Uterus (tissue), 4 donors: ENCODE results near the gene QSOX1. TPM values are rescaled to one million over a fixed set of nuclear protein-coding genes. Genes with fewer than 3 reads are reported as not detected.

Source experiments
- DNase-seq, 2 donors: peaks; one replicate each; pipeline ENCODE4 v3.0.0-alpha.2; 2019 to 2020
- H3K27ac ChIP-seq, 2 donors: fragments of 200-600 bp; sonication (generic); 1 replicate in 1 of 2; 2 replicates in 1 of 2; pipeline ENCODE4 v1.5.1; 2016 to 2018
- H3K27me3 ChIP-seq, 2 donors: fragments of 200-600 bp; sonication (generic); one replicate each; pipeline ENCODE4 v1.5.1; 2018 to 2019; ENCODE audit warnings: control low read depth in 1 of 2
- H3K36me3 ChIP-seq, 2 donors: fragments of 200-600 bp; sonication (generic); one replicate each; pipeline ENCODE4 v1.5.1; 2019; ENCODE audit warnings: control low read depth in 1 of 2
- H3K4me1 ChIP-seq, 2 donors: fragments of 200-600 bp; sonication (generic); one replicate each; pipeline ENCODE4 v1.5.1; 2018 to 2019; ENCODE audit warnings: control low read depth in 1 of 2
- H3K4me3 ChIP-seq, 2 donors: fragments of 200-600 bp; sonication (generic); 1 replicate in 1 of 2; 2 replicates in 1 of 2; pipeline ENCODE4 v1.5.1; 2018 to 2019; ENCODE audit warnings: mild to moderate bottlenecking in 1 of 2
- H3K9me3 ChIP-seq, 2 donors: fragments of 200-600 bp; sonication (generic); one replicate each; pipeline ENCODE4 v1.5.1; 2019; ENCODE audit warnings: control low read depth in 1 of 2
- CTCF ChIP-seq, 4 experiments: fragments of 200-600 bp in 2 of 4; fragments of 450-650 bp in 2 of 4; sonication (generic) in 2 of 4; IDR thresholded peaks; one replicate each; pipeline ENCODE4 v1.5.1; 2016 to 2019; ENCODE audit warnings: antibody characterized with exemption in 4 of 4, mild to moderate bottlenecking in 2 of 4, moderate library complexity in 1 of 4
- POLR2A ChIP-seq, 2 donors: fragments of 450-650 bp; IDR thresholded peaks; one replicate each; pipeline ENCODE4 v1.6.1; 2016; ENCODE audit warnings: antibody characterized with exemption in 2 of 2, mild to moderate bottlenecking in 1 of 2, moderate library complexity in 1 of 2
- intact Hi-C: fragments of 100-400 bp; cut with DNase I; formaldehyde crosslinking; loops from one replicate; pipeline ENCODE4 v1.15.1; 2023; ENCODE audit warnings: low total_unique reads
- total RNA-seq, 4 donors: library from RNA; depleted of rRNA in 3 of 4; stranded (reverse); fragments of >200 nt in 3 of 4; gene quantifications; one replicate each; pipeline versions ENCODE4 v1.1.0 to v1.2.4, GENCODE V29; 2014 to 2023
- donor health status: DM: yes; HTN: yes; CAD: no.

Gene QSOX1
- total RNA-seq, 4 donors from 2014 or later = 18.2 to 96.8 (median 57.7) TPM

DNA sequence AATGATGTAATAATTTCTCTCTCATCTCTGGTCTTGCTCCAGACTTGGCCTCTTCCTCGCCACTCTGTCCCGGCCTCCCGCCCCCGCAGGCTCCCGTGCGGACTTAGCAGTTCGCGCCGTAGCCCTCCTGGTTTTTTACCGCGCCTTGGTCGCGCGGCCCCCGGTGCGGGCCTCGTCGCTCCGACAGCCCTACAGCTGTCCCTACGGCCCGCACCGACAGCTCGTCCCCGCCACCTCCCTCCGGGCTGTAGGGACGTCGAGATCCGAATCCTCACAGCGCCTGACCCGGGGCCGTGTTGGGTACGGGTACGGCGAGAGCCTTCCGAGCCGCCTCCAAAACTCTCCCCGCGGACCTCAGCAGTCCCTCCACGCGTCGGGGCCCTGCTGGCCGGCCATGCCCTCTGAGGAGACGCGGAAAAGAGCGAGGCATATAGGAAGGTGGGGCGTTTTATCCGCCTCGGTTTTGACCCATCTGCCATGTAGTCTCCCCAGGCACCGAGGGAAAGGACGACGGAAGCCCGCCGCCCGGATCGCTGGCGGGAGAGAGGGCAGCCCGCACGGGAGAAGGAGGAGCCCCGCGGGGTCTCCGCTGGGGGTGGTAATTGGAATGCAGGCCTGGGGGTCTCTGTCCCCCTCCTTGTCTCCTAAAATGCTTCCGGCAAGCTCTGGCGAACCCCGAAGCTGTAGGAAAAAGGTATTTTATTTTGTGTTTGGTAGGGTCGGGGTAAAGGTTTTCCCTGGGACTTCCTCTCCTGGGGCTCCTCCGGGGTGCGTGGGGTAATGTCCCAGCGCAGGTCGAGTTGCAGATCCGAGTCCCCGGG is 78.7 kb downstream of the QSOX1 start:
- no peak for DNase-seq
- Histone ChIP-seq H3K4me1 (peaks cover 0 to 31% of the 10 kb centered on the region in 2 donors), H3K9me3 (no peaks in the 10 kb centered on the region), H3K27ac (no peak overlapping the region), H3K4me3 (no peak overlapping the region), H3K27me3 (peaks cover 65 to 83% of the 10 kb centered on the region in 2 donors), H3K36me3 (no peaks in the 10 kb centered on the region)
- no peak for TF ChIP-seq CTCF (IDR thresholded peaks at IDR 0.05)
- TF ChIP-seq POLR2A (IDR thresholded peaks at IDR 0.05) = no peak
- intact Hi-C loops = no loop called here

- no peak for DNase-seq
- intact Hi-C loops = no loop called here
Observed at GRCh38 chr1:180234369-180235076, 79.9 kb downstream of the QSOX1 start.

DNA sequence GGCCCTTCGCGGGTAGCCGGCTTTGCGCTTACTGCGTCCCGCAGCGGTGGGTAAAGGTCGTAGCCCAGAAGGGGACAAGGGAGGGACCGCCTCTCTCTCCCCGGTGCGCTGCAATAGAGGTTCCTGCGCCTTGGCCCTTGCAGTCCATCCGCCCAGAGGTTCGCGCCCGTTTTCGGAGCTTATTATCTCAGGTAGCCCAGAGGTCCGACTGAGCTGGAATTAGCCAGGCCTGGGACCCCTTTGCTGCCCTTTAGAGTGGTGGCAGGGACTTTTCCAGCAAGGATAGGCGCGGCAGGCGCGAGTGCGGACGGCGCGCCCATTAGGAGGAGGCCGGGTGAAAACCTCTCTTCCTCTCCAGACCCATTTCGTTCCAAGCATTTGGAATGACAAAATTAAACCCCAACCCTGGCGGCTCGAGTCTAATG is 80.4 kb downstream of the QSOX1 start:
- Histone ChIP-seq H3K4me1 (peaks cover 0 to 24% of the 10 kb centered on the region in 2 donors), H3K36me3 (no peaks in the 10 kb centered on the region), H3K9me3 (no peaks in the 10 kb centered on the region), H3K4me3 (no peak overlapping the region), H3K27me3 (peaks cover 56 to 88% of the 10 kb centered on the region in 2 donors), H3K27ac (no peak overlapping the region)
- TF ChIP-seq CTCF (IDR thresholded peaks at IDR 0.05) (no peak), POLR2A (IDR thresholded peaks at IDR 0.05) (no peak)
- intact Hi-C loops = no loop called here
- DNase-seq = no peak

More at GRCh38 chr1:180234369-180235076, 79.9 kb downstream of the QSOX1 start:
- no peaks in the 10 kb centered on the region for H3K36me3 ChIP-seq
- H3K4me3 ChIP-seq = no peak overlapping the region
- H3K4me1 ChIP-seq = peaks cover 0 to 24% of the 10 kb centered on the region in 2 donors
- no peak overlapping the region for H3K27ac ChIP-seq
- H3K9me3 ChIP-seq = no peaks in the 10 kb centered on the region
- H3K27me3 ChIP-seq = peaks cover 58 to 87% of the 10 kb centered on the region in 2 donors
- TF ChIP-seq POLR2A (IDR thresholded peaks at IDR 0.05) (no peak), CTCF (IDR thresholded peaks at IDR 0.05) (no peak)

DNA sequence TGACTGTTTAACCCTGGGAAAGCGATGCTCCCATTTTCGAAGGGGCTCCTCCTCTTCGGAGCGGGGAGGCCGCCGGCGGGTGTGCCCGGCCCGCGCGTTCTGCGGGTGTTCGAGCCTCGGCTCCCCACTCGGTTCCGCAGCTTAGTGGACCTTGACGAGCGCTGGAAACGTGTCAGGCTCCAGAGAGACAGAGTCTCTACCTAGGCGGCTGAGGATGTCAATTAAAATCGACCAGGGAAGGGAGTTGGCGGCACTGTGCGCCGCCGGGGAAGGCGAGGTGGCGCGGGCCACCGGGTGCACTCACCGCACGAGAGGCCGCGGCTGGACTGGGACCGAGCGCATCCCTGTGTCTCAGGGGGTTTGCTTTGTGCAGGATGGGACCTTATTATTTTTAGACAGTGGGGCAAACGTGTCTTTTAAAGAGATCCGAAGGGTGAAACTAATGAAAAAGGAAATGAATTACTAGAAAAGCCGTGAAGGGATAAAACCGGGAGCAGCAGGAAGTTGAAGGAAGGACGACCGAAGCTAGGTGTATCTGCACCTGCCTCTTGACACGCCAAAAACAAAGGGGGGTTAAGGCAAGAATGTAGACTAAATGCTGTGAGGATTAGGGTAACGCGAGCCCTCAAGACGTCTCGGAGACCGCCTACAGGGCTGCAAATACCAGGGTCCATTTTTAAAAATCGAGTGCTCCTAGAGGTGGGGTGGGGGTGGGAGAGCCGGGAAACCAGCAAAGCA is 81.0 kb downstream of the QSOX1 start:
- H3K36me3 ChIP-seq = no peaks in the 10 kb centered on the region
- H3K4me3 ChIP-seq = no peak overlapping the region
- peaks cover 52 to 84% of the 10 kb centered on the region in 2 donors for H3K27me3 ChIP-seq
- TF ChIP-seq POLR2A (IDR thresholded peaks at IDR 0.05) (no peak), CTCF (IDR thresholded peaks at IDR 0.05) (no peak)
- DNase-seq = no peak
- no peak overlapping the region for H3K27ac ChIP-seq
- intact Hi-C loops = no loop called here
- peaks cover 0 to 21% of the 10 kb centered on the region in 2 donors for H3K4me1 ChIP-seq
- no peaks in the 10 kb centered on the region for H3K9me3 ChIP-seq
